Uterus (tissue), 4 donors: Measurements from ENCODE around the gene GATAD2A. TPM values are rescaled to one million over a fixed set of nuclear protein-coding genes. Genes with fewer than 3 reads are reported as not detected.

Source experiments
- DNase-seq, 2 donors: peaks; one replicate each; pipeline ENCODE4 v3.0.0-alpha.2; 2019 to 2020
- H3K27ac ChIP-seq, 2 donors: fragments of 200-600 bp; sonication (generic); 1 replicate in 1 of 2; 2 replicates in 1 of 2; pipeline ENCODE4 v1.5.1; 2016 to 2018
- H3K27me3 ChIP-seq, 2 donors: fragments of 200-600 bp; sonication (generic); one replicate each; pipeline ENCODE4 v1.5.1; 2018 to 2019; ENCODE audit warnings: control low read depth in 1 of 2
- H3K36me3 ChIP-seq, 2 donors: fragments of 200-600 bp; sonication (generic); one replicate each; pipeline ENCODE4 v1.5.1; 2019; ENCODE audit warnings: control low read depth in 1 of 2
- H3K4me1 ChIP-seq, 2 donors: fragments of 200-600 bp; sonication (generic); one replicate each; pipeline ENCODE4 v1.5.1; 2018 to 2019; ENCODE audit warnings: control low read depth in 1 of 2
- H3K4me3 ChIP-seq, 2 donors: fragments of 200-600 bp; sonication (generic); 1 replicate in 1 of 2; 2 replicates in 1 of 2; pipeline ENCODE4 v1.5.1; 2018 to 2019; ENCODE audit warnings: mild to moderate bottlenecking in 1 of 2
- H3K9me3 ChIP-seq, 2 donors: fragments of 200-600 bp; sonication (generic); one replicate each; pipeline ENCODE4 v1.5.1; 2019; ENCODE audit warnings: control low read depth in 1 of 2
- POLR2A ChIP-seq, 2 donors: fragments of 450-650 bp; IDR thresholded peaks; one replicate each; pipeline ENCODE4 v1.6.1; 2016; ENCODE audit warnings: antibody characterized with exemption in 2 of 2, mild to moderate bottlenecking in 1 of 2, moderate library complexity in 1 of 2
- intact Hi-C: fragments of 100-400 bp; cut with DNase I; formaldehyde crosslinking; loops from one replicate; pipeline ENCODE4 v1.15.1; 2023; ENCODE audit warnings: low total_unique reads
- total RNA-seq, 4 donors: library from RNA; depleted of rRNA in 3 of 4; stranded (reverse); fragments of >200 nt in 3 of 4; gene quantifications; one replicate each; pipeline versions ENCODE4 v1.1.0 to v1.2.4, GENCODE V29; 2014 to 2023
- TF ChIP-seq, protein P1 (sequence below), 4 experiments: fragments of 200-600 bp in 2 of 4; fragments of 450-650 bp in 2 of 4; sonication (generic) in 2 of 4; IDR thresholded peaks; one replicate each; pipeline ENCODE4 v1.5.1; 2016 to 2019; ENCODE audit warnings: antibody characterized with exemption in 4 of 4, mild to moderate bottlenecking in 2 of 4, moderate library complexity in 1 of 4
- donor health status: DM: yes; HTN: yes; CAD: no.

GATAD2A gene
- total RNA-seq, 4 donors from 2014 or later, result 9.7 to 65.1 (median 22.3) TPM

DNA sequence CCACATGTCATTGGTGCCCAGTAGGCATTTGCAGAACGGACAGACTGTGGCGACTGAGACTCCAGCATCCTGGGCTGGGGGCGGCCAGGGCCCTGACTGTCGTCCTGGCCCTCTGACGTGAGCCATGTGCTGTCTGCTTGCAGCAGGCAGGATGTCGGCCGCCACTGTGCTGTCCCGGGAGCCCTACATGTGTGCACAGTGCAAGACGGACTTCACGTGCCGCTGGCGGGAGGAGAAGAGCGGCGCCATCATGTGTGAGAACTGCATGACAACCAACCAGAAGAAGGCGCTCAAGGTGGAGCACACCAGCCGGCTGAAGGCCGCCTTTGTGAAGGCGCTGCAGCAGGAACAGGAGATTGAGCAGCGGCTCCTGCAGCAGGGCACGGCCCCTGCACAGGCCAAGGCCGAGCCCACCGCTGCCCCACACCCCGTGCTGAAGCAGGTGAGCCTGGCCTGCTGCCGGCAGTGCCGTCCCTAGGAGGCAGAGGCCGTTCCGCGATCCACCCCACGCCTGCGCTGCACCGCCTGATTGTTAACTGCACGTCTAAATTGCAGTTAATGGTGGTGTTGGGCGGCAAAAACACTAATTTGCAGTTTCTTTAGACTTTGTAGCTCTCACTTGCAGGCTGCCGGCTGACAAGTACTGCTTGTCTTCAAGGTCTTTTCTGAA is 95.6 kb downstream of the GATAD2A start:
- H3K36me3 ChIP-seq, result no peaks in the 10 kb centered on the region
- no peaks in the 10 kb centered on the region for H3K4me1 ChIP-seq
- no peak overlapping the region for H3K27ac ChIP-seq
- no peaks in the 10 kb centered on the region for H3K27me3 ChIP-seq
- H3K4me3 ChIP-seq, result no peak overlapping the region
- TF ChIP-seq POLR2A (IDR thresholded peaks at IDR 0.05), result no peak
- TF ChIP-seq, protein P1, sequence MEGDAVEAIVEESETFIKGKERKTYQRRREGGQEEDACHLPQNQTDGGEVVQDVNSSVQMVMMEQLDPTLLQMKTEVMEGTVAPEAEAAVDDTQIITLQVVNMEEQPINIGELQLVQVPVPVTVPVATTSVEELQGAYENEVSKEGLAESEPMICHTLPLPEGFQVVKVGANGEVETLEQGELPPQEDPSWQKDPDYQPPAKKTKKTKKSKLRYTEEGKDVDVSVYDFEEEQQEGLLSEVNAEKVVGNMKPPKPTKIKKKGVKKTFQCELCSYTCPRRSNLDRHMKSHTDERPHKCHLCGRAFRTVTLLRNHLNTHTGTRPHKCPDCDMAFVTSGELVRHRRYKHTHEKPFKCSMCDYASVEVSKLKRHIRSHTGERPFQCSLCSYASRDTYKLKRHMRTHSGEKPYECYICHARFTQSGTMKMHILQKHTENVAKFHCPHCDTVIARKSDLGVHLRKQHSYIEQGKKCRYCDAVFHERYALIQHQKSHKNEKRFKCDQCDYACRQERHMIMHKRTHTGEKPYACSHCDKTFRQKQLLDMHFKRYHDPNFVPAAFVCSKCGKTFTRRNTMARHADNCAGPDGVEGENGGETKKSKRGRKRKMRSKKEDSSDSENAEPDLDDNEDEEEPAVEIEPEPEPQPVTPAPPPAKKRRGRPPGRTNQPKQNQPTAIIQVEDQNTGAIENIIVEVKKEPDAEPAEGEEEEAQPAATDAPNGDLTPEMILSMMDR (IDR thresholded peaks at IDR 0.05), result no peak
- DNase-seq, result no peak
- intact Hi-C loops, result no loop called here
- no peaks in the 10 kb centered on the region for H3K9me3 ChIP-seq

GRCh38 chr19:19501798-19502197 is 96.3 kb downstream of the GATAD2A start:
- DNase-seq, result no peak
- Histone ChIP-seq H3K9me3 (no peaks in the 10 kb centered on the region), H3K27ac (no peak overlapping the region), H3K4me1 (no peaks in the 10 kb centered on the region), H3K27me3 (no peaks in the 10 kb centered on the region), H3K4me3 (no peak overlapping the region), H3K36me3 (no peaks in the 10 kb centered on the region)
- intact Hi-C loops, result no loop called here
- no peak for TF ChIP-seq POLR2A (IDR thresholded peaks at IDR 0.05)
- TF ChIP-seq, protein P1 (IDR thresholded peaks at IDR 0.05), result no peak

GRCh38 chr19:19502281-19502680 is 96.8 kb downstream of the GATAD2A start:
- no peak for TF ChIP-seq POLR2A (IDR thresholded peaks at IDR 0.05)
- no peaks in the 10 kb centered on the region for H3K9me3 ChIP-seq
- no peak for DNase-seq
- no peak overlapping the region for H3K27ac ChIP-seq
- no peak overlapping the region for H3K4me3 ChIP-seq
- H3K36me3 ChIP-seq, result no peaks in the 10 kb centered on the region
- H3K27me3 ChIP-seq, result no peaks in the 10 kb centered on the region
- H3K4me1 ChIP-seq, result no peaks in the 10 kb centered on the region
- intact Hi-C loops, result no loop called here

GRCh38 chr19:19502808-19503602 is 97.5 kb downstream of the GATAD2A start:
- Histone ChIP-seq H3K4me3 (no peak overlapping the region), H3K27ac (no peak overlapping the region), H3K9me3 (no peaks in the 10 kb centered on the region), H3K4me1 (no peaks in the 10 kb centered on the region), H3K27me3 (no peaks in the 10 kb centered on the region), H3K36me3 (no peaks in the 10 kb centered on the region)
- intact Hi-C loops, result no loop called here
- TF ChIP-seq POLR2A (IDR thresholded peaks at IDR 0.05), result no peak
- TF ChIP-seq, protein P1 (IDR thresholded peaks at IDR 0.05), result no peak
- DNase-seq, result no peak

DNA sequence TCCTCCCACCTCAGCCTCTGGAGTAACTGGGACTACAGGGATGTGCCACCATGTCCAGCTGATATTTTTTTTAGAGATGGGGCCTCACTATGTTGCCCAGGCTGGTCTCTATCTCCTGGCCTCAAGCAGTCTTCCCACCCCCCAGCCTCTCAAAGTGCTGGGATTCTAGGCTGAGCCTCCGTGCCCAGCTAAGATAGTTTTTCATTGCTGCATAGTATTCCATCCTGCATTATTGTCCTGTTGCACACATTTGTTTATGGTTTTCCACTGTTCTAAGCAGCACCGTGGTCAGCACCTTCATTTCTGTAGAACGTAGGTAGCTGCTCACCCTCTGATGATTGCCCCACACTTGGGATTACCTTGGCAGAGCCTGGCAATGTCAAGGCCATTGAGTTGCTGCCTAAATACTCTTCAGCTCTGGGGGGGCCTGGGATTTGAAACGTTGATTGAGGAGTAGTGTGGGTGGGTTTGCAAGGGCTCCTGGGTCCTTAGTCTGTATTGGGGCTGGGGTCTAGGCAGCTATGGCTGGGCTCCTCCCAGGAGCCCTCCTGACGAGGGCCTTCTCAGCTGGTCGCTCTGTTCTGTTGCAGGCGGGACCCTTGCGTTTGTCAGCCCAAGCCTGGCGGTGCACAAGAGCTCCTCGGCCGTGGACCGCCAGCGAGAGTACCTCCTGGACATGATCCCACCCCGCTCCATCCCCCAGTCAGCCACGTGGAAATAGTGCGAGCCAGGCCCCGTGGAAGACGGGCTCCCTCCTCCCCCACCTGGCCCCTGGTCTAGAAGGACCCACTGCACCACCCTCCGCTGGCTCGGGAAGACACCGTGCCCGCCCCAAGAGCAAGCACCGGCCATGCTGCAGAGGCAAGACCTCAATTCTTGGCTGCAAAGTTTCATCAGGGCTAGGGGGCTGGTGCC is 99.5 kb downstream of the GATAD2A start:
- Histone ChIP-seq H3K4me3 (no peak overlapping the region), H3K27me3 (no peaks in the 10 kb centered on the region), H3K36me3 (no peaks in the 10 kb centered on the region), H3K27ac (no peak overlapping the region), H3K4me1 (no peaks in the 10 kb centered on the region), H3K9me3 (no peaks in the 10 kb centered on the region)
- TF ChIP-seq, protein P1 (IDR thresholded peaks at IDR 0.05), result no peak
- no peak for TF ChIP-seq POLR2A (IDR thresholded peaks at IDR 0.05)
- no peak for DNase-seq
- intact Hi-C loops, result no loop called here
